Kidney glomerular epithelial cell (primary cell): ENCODE data around the gene ULBP3.
"Not testable (repeated sequence)": the region's sequence is repeated elsewhere in the genome, so short reads cannot be mapped to it uniquely, and the experiment has no call there.

Source experiments
- DNase-seq: peaks from one replicate; lab custom pipeline; 2025; lab: John Stamatoyannopoulos, UW

The ULBP3 gene

DNA sequence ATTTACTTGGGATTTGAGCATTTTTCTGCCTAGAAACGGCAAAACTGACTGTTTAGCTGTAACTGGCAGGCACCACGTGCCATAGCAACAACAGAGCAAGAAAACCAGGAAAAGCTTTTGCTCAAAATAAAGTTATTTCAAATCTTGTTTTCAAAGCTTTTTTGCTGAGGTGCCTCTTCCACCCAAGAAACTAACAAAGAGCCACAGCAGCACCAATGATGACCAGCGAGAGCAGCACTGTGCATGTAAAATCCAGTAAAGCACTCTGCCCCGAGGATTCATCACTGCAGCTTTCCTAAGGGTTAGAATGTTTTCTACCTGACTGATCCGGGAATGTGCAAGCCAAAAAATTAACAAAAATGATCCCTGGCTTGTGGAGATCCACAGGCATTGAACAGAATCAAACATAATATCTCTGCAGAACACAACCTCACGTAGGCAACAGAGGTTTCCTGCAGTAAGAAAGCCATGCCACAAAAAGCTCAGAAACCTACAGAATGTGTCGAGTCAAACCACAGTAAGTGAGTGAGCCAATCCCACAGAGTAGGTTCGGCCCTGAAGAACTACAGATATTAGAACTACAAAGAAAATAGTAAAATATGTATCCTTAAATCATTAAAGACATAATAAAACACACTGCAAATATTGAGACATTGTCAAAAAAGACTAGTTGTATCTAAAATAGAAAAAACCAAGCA lies 7.4 kb upstream of the ULBP3 start:
- peak; percentile 29 for DNase-seq

DNA sequence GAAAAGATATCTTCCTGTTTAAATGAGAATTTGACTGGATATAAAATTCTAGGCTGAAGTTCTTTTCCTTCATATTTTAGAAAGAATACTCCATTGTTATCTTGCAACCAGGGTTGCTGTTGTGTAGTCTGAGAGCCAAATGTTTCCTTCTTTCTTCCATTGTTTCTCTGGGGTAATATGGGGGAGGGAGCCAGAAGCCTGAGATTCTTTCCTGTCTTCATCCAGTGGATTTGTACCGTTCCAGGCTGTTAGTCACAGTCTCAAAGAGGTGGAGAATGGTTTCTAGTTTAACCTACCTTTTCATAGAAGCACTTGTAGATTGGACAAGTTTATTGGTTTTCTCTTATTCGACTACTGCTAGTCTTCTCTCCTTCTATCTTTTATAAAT lies 6.1 kb upstream of the ULBP3 start:
- peak; percentile 48 for DNase-seq

DNA sequence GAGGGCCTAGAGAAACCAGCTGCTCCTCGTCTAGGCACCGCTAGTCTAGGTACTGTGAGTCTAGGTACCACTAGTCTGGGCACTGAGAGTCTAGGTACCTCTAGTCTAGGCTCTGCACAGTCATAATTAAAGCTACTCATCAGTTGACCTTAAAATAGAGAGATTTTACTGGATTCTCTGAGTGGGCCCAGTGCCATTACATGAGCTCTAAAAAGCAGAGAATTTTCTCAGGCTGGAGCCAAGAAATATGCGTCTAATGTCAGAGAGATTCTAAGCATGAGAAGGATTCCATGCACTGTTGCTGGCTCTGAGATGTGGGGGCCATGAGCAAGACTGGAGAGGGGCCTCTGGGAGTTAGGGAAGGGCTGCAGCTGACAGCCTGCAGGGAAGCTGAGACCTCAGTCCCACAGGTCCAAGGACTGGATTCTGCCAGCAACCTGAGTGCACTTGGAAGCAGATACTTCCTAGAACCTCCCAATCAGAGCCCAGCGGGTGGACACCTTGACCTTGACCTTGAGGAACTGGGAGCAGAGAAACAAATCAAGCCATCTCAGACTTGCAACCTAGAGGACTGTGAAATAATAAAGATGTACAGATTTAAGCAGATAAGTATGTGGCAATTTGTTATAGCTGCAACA lies 5.6 kb upstream of the ULBP3 start:
- not testable (repeated sequence) for DNase-seq

DNA sequence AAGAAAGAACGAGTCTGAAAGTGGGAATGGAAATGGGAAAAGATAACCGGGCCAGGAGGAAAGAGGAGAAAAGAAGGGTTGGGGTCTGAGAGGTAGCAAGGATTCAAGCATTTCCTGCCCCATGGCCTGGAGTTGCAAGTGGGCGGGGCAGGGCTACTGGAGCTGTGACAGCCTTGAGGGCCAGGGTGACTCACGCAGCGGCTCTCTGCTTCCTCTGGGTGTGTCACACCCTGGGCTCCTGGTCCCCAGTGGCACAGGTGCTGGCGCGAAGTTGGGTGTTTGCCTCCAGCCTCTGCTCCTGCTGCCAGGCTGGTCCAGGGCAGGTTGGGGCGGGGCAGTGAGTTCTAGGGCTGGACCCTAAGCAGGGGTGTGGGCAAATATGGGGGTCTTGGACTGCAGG lies 3.3 kb upstream of the ULBP3 start:
- no peak for DNase-seq

DNA sequence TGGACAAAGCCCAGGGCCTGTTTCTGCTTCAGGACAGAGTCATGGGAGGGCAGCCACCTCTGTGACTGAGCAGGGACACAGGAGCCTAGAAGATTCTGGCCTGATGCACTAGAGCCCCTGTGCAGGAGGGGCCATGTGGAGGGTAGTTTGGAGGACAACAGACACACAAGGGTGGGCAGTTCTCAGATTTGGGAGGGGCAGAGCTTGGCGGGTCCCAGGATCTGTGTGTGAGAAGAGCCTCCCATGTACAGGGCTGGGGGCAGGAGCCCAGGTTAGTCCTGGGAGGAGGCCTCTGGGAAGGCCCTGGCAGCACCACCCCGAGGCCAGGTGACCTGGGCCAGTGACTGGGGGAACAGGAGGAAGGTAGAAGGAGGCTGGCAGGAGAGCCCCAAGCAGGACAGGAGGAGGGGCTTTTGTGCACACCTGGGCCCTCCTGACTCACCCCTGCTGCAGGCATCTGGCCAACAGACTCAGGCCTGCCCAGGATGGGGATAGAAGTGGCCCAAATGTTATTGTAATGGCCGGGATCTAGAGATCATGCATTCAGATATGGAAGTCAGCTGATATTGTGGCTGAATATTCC lies 1.4 kb upstream of the ULBP3 start:
- no peak for DNase-seq

DNA sequence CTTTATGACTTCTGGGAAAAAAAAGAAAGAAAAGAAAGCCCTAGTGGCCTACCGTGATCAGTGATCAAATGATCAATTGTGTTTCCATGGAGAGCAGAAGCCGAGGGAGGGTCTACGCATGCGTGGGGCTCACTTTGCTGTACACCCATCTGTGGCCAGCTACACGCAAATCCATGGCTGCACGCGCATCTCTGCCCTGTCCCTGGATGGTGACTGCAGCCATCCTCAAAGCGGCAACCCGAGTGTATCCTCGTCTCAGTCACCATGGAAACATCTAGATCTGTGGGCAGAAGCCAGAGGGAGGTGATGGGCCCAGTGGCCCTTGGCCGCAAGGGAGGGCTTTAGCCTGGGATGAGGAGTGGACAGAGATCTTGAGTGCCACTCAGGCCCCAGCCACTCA lies 785 bp upstream of the ULBP3 start:
- no peak for DNase-seq

DNA sequence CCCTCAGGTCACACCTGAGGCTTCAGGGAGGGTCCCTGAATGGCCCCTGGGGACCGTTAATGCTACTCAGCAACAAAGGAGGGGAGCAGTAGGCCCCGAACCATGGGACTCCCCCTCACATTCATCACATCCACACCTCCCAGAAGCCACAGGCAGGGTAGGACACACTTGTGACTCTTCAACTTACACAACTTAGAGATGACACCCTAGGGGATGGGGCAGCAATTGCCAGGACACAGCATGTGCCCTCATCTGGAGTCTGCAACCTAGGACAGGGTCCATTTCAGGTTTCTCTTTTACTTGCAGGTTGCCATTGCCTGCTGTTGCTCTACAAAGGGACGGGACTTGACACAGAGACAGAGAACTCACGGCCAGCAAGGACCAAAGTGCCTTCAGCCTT lies 770 bp downstream of the ULBP3 start:
- DNase-seq, result no peak

DNA sequence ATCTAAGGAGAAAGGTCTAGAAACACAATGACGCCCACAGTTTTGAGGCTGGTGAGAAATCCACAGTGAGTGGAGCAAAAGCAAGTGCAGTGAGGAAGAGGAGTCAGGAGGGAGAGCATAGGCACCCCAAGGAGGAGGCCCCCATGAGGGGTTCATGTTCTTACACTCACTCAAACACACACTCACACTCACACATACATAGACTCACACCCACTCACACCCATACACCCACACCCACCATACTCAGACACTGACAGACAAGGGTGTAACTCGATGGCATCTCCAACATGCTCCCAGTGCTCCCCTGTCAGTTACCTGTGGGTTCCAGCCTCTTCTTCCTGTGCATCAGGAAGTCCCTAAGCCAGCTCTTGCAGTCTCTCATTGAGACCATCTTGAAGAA lies 3.8 kb downstream of the ULBP3 start:
- no peak for DNase-seq

DNA sequence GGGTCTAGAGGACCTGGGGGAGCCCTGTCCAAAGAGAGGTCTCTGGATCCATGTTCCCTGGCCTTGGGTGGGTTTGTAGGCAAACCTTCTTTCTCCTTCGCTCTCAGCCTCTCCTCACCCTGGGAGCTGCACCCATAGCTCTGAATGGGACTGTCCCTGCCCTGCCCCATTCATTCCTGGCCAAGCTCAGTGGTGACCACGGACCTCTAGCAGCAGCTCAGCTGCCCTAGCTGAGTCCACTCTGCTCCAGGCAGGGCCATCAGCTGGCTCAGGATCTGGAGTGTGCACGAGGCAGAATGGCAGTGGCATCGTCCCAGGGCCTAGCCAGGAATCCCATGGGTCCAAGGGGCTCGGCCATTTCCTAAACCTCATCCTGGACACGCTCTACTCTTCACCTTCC lies 5.3 kb downstream of the ULBP3 start:
- no peak for DNase-seq

DNA sequence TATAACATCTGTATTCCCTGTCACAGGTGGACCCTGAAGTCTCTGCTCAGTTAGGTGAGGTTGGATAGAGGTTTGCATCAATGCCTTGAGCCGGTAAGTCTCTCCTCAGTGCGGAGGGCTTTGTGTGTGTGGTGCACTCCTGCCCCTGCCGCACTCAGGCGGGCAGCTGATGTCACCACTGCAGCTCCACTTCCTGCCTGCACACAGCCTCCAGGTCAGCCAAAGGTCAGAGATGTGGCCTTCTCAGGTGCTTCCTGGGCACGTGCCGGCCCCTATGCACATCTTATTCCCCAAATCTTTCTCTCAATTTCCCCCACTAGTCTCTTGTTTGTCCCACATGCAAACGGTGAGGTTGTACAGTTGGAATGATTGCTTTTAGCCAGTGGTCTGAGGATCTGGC lies 8.9 kb downstream of the ULBP3 start:
- not testable (repeated sequence) for DNase-seq

DNA sequence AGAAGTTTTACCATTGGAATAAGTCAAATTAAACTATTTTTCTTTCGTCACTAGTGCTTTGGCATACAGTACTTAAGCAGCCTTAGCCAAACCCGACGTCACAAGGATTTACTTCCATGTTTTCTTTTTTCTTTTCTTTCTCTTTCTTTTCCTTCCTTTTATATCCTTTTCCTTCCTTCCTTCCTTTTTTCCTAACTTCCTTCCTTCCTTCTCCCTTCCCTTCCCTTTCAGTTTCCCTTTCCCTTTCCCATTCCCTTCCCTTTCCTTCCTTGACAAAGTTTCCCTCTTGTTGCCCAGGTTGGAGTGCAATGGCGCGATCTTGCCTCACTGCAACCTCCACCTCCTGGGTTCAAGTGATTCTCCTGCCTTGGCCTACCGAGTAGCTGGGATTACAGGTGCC lies 9.9 kb downstream of the ULBP3 start:
- DNase-seq, result no peak

DNA sequence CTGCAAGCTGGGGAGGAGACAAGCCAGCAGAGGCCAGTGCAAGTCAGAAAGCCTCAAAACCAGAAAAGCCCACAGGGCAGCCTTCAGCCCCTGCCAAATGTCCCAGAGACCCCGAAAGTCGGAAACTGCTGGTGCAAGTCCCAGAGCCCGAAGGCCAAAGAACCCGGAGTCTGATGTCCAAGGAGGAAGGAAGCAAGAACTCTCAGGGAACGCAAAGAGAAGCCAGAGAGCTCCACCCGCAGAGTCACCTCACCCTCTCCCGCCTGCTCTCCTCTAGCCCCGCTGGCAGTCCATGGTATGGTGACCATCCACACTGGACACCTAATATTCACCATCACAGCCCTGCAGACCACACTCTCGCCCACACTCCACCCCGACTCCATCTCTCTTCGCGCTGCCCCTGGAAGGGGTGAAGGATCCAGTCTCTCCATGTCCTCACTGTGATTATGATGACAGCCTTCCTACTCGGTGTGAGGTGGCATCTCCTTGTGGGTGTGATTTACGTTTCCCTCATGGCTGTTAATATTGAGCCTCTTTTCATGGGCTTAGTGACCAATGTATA lies 10.6 kb downstream of the ULBP3 start:
- no peak for DNase-seq

DNA sequence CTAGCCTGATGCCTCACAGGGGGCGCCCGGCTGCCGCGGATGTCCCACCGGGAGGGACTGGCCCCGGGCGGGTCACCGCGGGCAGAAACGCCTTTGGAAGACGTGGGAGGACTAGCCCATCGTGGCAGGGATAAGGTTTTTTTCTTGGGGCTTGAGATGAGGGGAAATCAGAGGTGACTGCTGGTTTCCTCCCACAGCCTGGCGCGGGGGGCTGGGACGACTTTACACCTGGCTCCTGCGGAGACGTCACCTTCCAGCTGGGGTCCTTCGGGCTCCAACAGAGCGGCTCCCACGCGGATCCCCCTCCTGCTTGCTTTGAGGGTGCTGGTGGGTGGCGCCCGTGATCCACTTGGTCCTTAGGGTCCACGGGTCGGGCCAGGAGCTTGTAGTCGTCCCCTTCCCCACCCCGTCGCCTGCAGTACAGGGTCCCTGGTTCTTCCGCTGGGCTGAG lies 11.4 kb downstream of the ULBP3 start:
- no peak for DNase-seq

DNA sequence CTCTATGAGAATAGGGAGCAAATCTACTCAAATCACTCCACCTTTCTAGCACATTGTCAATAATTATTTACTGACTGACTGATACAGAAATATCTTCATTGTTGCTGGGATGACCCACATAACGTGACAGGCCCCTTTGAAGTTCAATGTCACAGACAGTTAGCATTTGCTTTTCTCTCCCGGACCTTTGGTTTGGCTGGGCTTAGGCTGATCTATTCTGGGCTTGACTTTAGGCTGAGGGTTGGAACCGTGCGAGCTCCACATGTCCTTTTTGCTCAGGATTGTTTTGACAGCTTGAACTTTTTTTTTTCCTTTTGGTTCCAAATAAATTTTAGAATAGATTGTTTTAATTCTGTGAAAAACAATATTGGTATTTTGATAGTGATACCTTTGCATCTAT lies 12.0 kb downstream of the ULBP3 start:
- DNase-seq, result no peak

DNA sequence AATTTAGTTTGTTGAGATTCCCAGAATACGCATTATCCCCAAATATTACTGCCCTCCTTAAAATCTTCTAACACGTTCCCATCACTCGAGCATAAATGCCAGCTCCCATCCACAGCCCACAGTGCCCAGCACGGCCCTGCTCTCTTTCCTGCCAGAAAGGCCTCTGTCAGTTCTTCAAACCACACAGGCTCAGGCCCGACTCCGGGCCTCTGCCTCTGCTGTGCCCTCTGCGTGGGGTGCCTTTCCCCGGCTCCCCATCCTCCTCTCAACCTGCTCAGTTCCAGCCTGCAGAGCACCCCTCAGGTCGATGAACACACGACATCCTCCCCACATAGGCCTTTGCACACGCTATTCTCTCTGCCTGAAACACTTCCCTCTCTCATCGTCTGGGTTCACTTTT lies 12.8 kb downstream of the ULBP3 start:
- no peak for DNase-seq

DNA sequence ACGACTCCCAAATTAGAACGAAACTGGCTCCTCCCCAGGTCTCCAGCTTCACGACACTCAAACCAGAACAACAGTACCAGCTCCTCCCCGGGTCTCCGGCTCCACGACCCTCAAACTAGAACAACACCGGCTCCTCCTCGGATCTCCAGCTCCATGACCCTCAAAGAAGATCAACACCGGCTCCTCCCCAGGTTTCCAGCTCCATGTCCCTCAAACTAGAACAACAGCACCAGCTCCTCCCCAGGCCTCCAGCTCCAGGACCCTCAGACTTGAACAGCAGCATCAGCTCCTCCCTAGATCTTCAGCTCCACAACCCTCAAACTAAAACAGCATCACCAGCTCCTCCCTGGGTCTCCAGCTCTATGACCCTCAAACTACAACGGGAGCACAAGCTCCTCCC lies 13.8 kb downstream of the ULBP3 start:
- no peak for DNase-seq

DNA sequence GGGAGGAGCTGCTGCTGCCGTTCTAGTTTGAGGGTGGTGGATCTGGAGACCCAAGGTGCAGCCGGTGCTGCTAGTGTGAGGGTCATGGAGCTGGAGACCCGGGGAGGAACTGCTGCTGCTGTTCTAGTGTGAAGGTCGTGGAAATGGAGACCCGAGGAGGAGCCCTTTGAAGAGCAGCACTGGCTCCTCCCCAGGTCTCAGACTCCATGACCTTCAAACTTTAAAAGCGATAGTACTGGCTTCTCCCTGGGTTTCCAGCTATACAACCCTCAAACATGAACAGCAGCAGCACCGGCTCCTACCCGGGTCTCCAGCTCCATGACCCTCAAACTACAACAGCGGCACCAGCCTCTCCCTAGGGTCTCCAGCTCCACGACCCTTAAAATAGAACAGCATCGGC lies 15.5 kb downstream of the ULBP3 start:
- DNase-seq, result no peak

DNA sequence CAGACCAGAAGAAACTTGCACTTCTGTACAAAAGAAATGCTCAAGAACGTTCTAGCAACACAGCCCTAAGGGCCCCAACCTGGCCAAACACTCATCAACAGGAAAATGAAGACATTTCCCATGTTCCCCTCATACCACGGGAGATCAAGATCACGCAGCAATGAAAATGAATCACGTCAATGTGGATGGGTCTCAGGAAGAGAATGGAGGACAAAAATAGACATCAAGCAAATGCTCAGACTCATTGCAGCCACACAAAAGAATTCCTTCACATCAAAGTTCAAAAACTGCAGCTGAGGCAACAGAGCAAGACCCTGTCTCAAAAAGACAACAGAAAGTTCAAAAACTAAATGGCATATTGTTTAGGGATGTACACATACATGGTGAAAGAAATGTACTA lies 18.1 kb downstream of the ULBP3 start:
- DNase-seq, result no peak

DNA sequence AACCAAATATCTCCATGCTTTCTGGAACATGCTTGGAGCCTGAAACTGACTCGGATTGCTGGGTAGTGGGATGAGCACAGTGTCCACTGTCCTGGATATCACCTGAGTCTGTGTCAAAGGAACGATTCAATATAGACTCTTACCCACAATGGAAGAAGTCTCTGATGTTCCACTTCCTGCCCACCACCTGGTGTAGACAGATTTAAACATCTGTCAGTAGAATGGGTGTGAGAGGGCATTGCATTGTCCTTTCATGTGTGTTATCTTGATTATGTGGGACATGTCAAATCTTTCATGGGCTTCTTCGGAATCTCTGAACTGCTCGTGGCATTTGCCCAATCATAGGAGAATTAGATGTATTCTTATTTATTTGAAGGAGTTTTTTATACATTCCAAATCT lies 20.8 kb downstream of the ULBP3 start:
- no peak for DNase-seq

DNA sequence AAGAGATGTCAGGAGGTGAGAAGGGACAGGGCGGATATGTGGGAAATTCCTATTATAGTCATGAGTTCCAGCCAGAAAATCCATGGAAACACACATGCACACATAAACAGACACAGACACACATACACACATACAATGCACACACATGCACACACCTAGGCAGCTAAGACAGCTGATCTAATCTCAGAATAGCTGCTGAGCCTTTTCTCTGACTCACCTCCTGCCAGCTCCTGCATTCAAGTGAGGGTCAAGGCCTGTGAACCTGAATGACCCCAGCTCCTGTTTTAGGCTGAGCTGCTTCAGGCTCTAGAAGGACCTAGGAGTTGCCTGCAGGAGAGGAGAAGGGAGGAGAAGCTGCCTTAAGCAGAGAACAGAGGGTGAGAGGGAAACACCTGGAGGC lies 22.0 kb downstream of the ULBP3 start:
- DNase-seq, result no peak

DNA sequence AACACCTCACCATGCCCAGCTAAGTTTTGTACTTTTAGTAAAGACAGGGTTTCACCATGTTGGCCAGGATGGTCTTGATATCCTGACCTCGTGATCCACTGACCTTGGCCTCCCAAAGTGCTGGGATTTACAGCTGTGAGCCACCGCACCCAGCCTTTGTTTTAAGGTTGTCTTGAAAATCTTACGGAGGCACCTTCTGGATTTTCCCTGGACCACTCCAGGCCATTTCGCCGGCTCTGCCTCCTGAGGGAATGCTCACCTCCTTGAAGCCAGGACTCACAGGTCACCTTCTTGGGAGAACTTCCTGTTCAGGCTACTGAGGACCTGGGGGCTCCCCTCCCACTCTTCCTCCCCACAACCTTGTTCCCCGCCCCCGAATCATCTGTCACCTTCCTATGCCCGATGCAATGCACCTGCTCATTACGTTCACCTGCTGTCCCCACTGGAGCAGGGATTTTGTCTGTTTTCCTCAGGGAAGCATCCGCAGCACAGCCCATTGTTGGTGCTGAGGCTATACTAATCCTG lies 24.2 kb downstream of the ULBP3 start:
- DNase-seq, result no peak

DNA sequence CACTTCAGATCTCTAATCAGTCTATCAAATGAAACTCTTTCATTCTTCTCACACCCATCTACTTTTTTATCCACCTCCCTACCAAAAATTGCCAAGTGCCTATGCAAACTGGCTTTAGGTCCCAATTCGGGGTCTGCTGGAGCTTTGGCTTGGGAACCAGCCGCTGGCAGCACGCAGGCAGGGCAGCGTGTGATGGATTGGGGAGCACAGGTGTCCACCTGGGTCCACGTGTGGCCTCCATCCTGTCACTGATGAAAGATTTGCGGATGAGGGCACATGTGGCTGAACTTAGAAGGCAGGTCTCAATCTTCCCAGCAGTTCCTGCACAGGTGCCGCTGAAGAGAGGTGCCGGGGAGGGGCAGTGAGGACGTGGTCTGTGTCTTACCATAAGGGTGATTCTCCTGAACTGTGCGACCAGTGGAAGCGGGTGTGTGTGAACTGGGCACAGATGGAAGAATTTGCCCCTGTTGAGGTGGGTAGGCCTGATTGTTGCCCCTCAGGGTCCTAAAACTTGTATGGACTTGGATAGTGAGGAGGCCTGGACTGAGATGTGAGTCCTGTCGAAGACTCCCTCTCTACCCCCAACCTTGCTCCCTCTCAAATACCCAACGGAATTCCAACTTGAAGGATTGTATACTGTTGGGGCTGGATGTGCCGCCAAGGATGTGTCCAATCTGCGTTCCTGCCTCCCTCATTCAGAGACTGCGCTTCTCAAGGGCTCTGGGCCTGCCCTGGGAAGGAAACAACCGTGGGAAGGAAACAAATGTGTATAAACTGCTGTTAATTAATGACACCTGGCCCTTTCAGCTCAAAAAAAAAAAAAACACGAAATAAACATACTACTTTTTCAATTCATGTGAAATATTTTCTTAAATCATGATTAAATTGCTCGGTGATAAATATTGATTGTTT lies 25.2 kb downstream of the ULBP3 start:
- DNase-seq, result no peak
